ENCODE measurements around the gene PMPCA. TPM values are rescaled to one million over a fixed set of nuclear protein-coding genes. Genes with fewer than 3 reads are reported as not detected.

Gene PMPCA
- total and polyA plus RNA-seq, 2 of the 13 experiments (the other 11 are each of a cell fraction or from before 2014, with no cell fraction given) = 70.2 to 88.4 TPM

GRCh38 chr9:136439481-136440408 lies 29.3 kb downstream of the PMPCA start, which contains the start of gene INPP5E (continued):
- TF ChIP-seq, protein P1, sequence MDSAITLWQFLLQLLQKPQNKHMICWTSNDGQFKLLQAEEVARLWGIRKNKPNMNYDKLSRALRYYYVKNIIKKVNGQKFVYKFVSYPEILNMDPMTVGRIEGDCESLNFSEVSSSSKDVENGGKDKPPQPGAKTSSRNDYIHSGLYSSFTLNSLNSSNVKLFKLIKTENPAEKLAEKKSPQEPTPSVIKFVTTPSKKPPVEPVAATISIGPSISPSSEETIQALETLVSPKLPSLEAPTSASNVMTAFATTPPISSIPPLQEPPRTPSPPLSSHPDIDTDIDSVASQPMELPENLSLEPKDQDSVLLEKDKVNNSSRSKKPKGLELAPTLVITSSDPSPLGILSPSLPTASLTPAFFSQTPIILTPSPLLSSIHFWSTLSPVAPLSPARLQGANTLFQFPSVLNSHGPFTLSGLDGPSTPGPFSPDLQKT (CRISPR knock-in tag; IDR thresholded peaks at IDR 0.05; ENCODE audit: borderline replicate concordance) = no peak
- TF ChIP-seq CEBPG (CRISPR knock-in tag; IDR thresholded peaks at IDR 0.05) (no peak), ZNF788 (CRISPR knock-in tag; IDR thresholded peaks at IDR 0.05; ENCODE audit: borderline replicate concordance) (no peak), HIVEP1 (CRISPR knock-in tag; IDR thresholded peaks at IDR 0.05) (no peak), ZNF792 (CRISPR knock-in tag; IDR thresholded peaks at IDR 0.05) (no peak), YY1 (IDR thresholded peaks at IDR 0.05; ENCODE audit: insufficient read depth, insufficient replicate concordance, low read depth, low read length) (peak; percentile 33), ZNF557 (CRISPR knock-in tag; IDR thresholded peaks at IDR 0.05) (no peak), KLF9 (CRISPR knock-in tag; IDR thresholded peaks at IDR 0.05; ENCODE audit: low read depth) (no peak), DNMT1 (CRISPR knock-in tag; IDR thresholded peaks at IDR 0.05) (no peak), RBFOX2 (IDR thresholded peaks at IDR 0.05; ENCODE audit: low read depth, low read length) (peak; percentile 20; the same call in 1 of the 2 replicates), KDM5B (CRISPR knock-in tag; IDR thresholded peaks at IDR 0.05; ENCODE audit: borderline replicate concordance) (no peak), ZBTB42 (CRISPR knock-in tag; IDR thresholded peaks at IDR 0.05) (no peak), KLF6 (CRISPR knock-in tag; IDR thresholded peaks at IDR 0.05) (no peak), ZSCAN9 (CRISPR knock-in tag; IDR thresholded peaks at IDR 0.05; ENCODE audit: borderline replicate concordance) (no peak), TEAD3 (CRISPR knock-in tag; optimal IDR thresholded peaks at IDR 0.05; ENCODE audit: borderline replicate concordance) (no peak), UBTF (CRISPR knock-in tag; IDR thresholded peaks at IDR 0.05) (peak; percentile 79; the same call in 1 of the 2 replicates), SKI (IDR thresholded peaks at IDR 0.05; ENCODE audit: partially characterized antibody) (peak; percentile 16), AGO2 (optimal IDR thresholded peaks at IDR 0.05; ENCODE audit: low read depth, low read length) (peak; percentile 85), SMARCC2 (IDR thresholded peaks at IDR 0.05) (no peak), HNRNPLL (IDR thresholded peaks at IDR 0.05; ENCODE audit: low read depth, low read length, poor library complexity, severe bottlenecking) (no peak), EEA1 (CRISPR knock-in tag; IDR thresholded peaks at IDR 0.05; ENCODE audit: borderline replicate concordance) (no peak), ZNF124 (CRISPR knock-in tag; IDR thresholded peaks at IDR 0.05) (no peak), FIP1L1 (IDR thresholded peaks at IDR 0.05; ENCODE audit: borderline replicate concordance, insufficient read depth, low read depth, low read length) (no peak), REL (CRISPR knock-in tag; conservative IDR thresholded peaks at IDR 0.05) (0 out of 2 replicates have a peak, but pooled peaks have one; percentile 35), IKZF4 (CRISPR knock-in tag; IDR thresholded peaks at IDR 0.05; ENCODE audit: borderline replicate concordance, low read depth, not compliant biosample characterization) (no peak)

Data from HepG2 (cell line).